H9 (cell line): ENCODE data around the gene RAB14. TPM values are rescaled to one million over a fixed set of nuclear protein-coding genes. Genes with fewer than 3 reads are reported as not detected.

Experiments
- DNase-seq: peaks from one replicate; pipeline ENCODE4 v3.0.0-alpha.2; 2017
- H2AFZ ChIP-seq: one replicate; pipeline ENCODE4 v1.6.1; 2013; ENCODE audit warnings: mild to moderate bottlenecking, low read length, control low read depth, moderate library complexity
- H2AK5ac ChIP-seq: 2 replicates; pipeline ENCODE4 v1.6.1; 2013; ENCODE audit warnings: low read length, control low read depth, mixed read lengths; ENCODE audit not compliant: insufficient read length
- H2BK120ac ChIP-seq: one replicate; pipeline ENCODE4 v1.6.1; 2013; ENCODE audit warnings: low read depth, mild to moderate bottlenecking, low read length, control low read depth, inconsistent platforms; ENCODE audit not compliant: poor library complexity, severe bottlenecking
- H2BK12ac ChIP-seq: 2 replicates; pipeline ENCODE4 v1.6.1; 2013; ENCODE audit warnings: low read length, control low read depth, mixed read lengths, low read depth; ENCODE audit not compliant: insufficient read length
- H2BK15ac ChIP-seq: 2 replicates; pipeline ENCODE4 v1.6.1; 2013; ENCODE audit warnings: low read depth, low read length, control low read depth
- H2BK20ac ChIP-seq: one replicate; pipeline ENCODE4 v1.6.1; 2013; ENCODE audit warnings: low read depth, mild to moderate bottlenecking, low read length, control low read depth, inconsistent platforms; ENCODE audit not compliant: poor library complexity, severe bottlenecking
- H2BK5ac ChIP-seq: 2 replicates; pipeline ENCODE4 v1.6.1; 2013; ENCODE audit warnings: low read length, control low read depth, mixed read lengths; ENCODE audit not compliant: insufficient read length
- H3K14ac ChIP-seq: 2 replicates; pipeline ENCODE4 v1.6.1; 2013; ENCODE audit warnings: low read length, control low read depth; ENCODE audit not compliant: insufficient read depth
- H3K18ac ChIP-seq: 2 replicates; pipeline ENCODE4 v1.6.1; 2013; ENCODE audit warnings: low read depth, mild to moderate bottlenecking, mixed read lengths, low read length, control low read depth; ENCODE audit not compliant: insufficient read length
- H3K23ac ChIP-seq: 2 replicates; pipeline ENCODE4 v1.6.1; 2013; ENCODE audit warnings: low read length, control low read depth, mixed read lengths, low read depth; ENCODE audit not compliant: insufficient read length
- H3K23me2 ChIP-seq: 2 replicates; pipeline ENCODE4 v1.6.1; 2013; ENCODE audit warnings: low read depth, mild to moderate bottlenecking, mixed read lengths, low read length, control low read depth; ENCODE audit not compliant: insufficient read length, poor library complexity, severe bottlenecking
- H3K27ac ChIP-seq: 2 replicates; pipeline ENCODE4 v1.5.1; 2013; ENCODE audit warnings: low read length, control low read depth, mixed read lengths, low read depth; ENCODE audit not compliant: insufficient read length
- H3K27me3 ChIP-seq: 2 replicates; pipeline ENCODE4 v1.6.1; 2013; ENCODE audit warnings: low read length, control low read depth, inconsistent platforms; ENCODE audit not compliant: insufficient read depth
- H3K4ac ChIP-seq: 2 replicates; pipeline ENCODE4 v1.6.1; 2013; ENCODE audit warnings: low read depth, mild to moderate bottlenecking, control low read depth, inconsistent platforms, low read length, moderate library complexity
- H3K4me1 ChIP-seq: 2 replicates; pipeline ENCODE4 v1.6.1; 2013; ENCODE audit warnings: low read length, control low read depth, inconsistent platforms; ENCODE audit not compliant: insufficient read depth
- H3K4me2 ChIP-seq: 2 replicates; pipeline ENCODE4 v1.6.1; 2013; ENCODE audit warnings: low read length, control low read depth, mixed read lengths; ENCODE audit not compliant: insufficient read length, insufficient read depth
- H3K56ac ChIP-seq: 2 replicates; pipeline ENCODE4 v1.6.1; 2013; ENCODE audit warnings: low read depth, mild to moderate bottlenecking, mixed read lengths, low read length, control low read depth; ENCODE audit not compliant: insufficient read length
- H3K79me1 ChIP-seq: 2 replicates; pipeline ENCODE4 v1.6.1; 2013; ENCODE audit warnings: low read depth, mild to moderate bottlenecking, moderate library complexity, low read length, control low read depth, inconsistent platforms; ENCODE audit not compliant: insufficient read depth, poor library complexity, severe bottlenecking
- H3K79me2 ChIP-seq: 2 replicates; pipeline ENCODE4 v1.6.1; 2013; ENCODE audit warnings: low read length, control low read depth, inconsistent platforms; ENCODE audit not compliant: insufficient read depth
- H3K9ac ChIP-seq: 2 replicates; pipeline ENCODE4 v1.6.1; 2013; ENCODE audit warnings: low read length, control low read depth, mixed read lengths; ENCODE audit not compliant: insufficient read length; ENCODE audit errors: extremely low read depth
- H3K9me3 ChIP-seq: one replicate; pipeline ENCODE4 v1.6.1; 2013; ENCODE audit warnings: low read depth, low read length, inconsistent platforms; ENCODE audit not compliant: control insufficient read depth
- H3T11ph ChIP-seq: one replicate; pipeline ENCODE4 v1.6.1; 2013; ENCODE audit warnings: mild to moderate bottlenecking, low read length, control low read depth, inconsistent platforms
- H4K20me1 ChIP-seq: one replicate; pipeline ENCODE4 v1.6.1; 2013; ENCODE audit not compliant: control insufficient read depth, insufficient read length, insufficient read depth
- H4K5ac ChIP-seq: 2 replicates; pipeline ENCODE4 v1.6.1; 2013; ENCODE audit warnings: low read depth, mild to moderate bottlenecking, mixed read lengths, low read length, control low read depth; ENCODE audit not compliant: insufficient read length
- H4K8ac ChIP-seq: replicated peaks from 2 replicates; pipeline ENCODE4 v1.6.1; 2013; ENCODE audit warnings: low read length, control low read depth, mixed read lengths, low read depth; ENCODE audit not compliant: insufficient read length
- H4K91ac ChIP-seq: 2 replicates; pipeline ENCODE4 v1.6.1; 2013; ENCODE audit warnings: low read depth, mild to moderate bottlenecking, moderate library complexity, mixed read lengths, low read length, control low read depth; ENCODE audit not compliant: insufficient read length
- H3K27ac Mint-ChIP-seq, 3 experiments: 2 replicates in 2 of 3; 3 replicates in 1 of 3; pipeline ENCODE4 v1.8.0; 2020 to 2021; ENCODE audit warnings: mixed read lengths in 3 of 3, mild to moderate bottlenecking in 1 of 3, moderate library complexity in 1 of 3
- H3K27me3 Mint-ChIP-seq: 2 replicates; pipeline ENCODE4 v1.8.0; 2021; ENCODE audit warnings: low read depth, mild to moderate bottlenecking, moderate library complexity, mixed read lengths
- H3K36me3 Mint-ChIP-seq, 3 experiments: 2 replicates in 2 of 3; 3 replicates in 1 of 3; pipeline ENCODE4 v1.8.0; 2020 to 2021; ENCODE audit warnings: low read depth in 3 of 3, mixed read lengths in 3 of 3; ENCODE audit not compliant: insufficient read depth in 1 of 3
- H3K4me1 Mint-ChIP-seq, 2 experiments: 2 replicates each; pipeline ENCODE4 v1.8.0; 2020; ENCODE audit warnings: mixed read lengths in 2 of 2
- H3K4me3 Mint-ChIP-seq, 2 experiments: 2 replicates in 1 of 2; 3 replicates in 1 of 2; pipeline ENCODE4 v1.8.0; 2020 to 2021; ENCODE audit warnings: mild to moderate bottlenecking in 2 of 2, mixed read lengths in 2 of 2, moderate library complexity in 1 of 2
- H3K9me3 Mint-ChIP-seq, 2 experiments: 2 replicates in 1 of 2; 3 replicates in 1 of 2; pipeline ENCODE4 v1.8.0; 2020; ENCODE audit warnings: mild to moderate bottlenecking in 2 of 2, mixed read lengths in 2 of 2, moderate library complexity in 1 of 2
- WGBS: extraction: QIAGEN DNeasy Blood & Tissue Kit; methylation state at CpG from one replicate; pipeline ENCODE4 v1.1.7; 2013; ENCODE audit warnings: missing lambda C conversion rate, low lambda C conversion rate, mixed read lengths; ENCODE audit not compliant: insufficient read length; ENCODE audit errors: extremely low coverage; 5-methylcytosine and 5-hydroxymethylcytosine counted together
- total RNA-seq: library from RNA; stranded (reverse); gene quantifications from 2 replicates; pipeline ENCODE4 v1.2.1, GENCODE V29; 2021
- TF ChIP-seq, protein P1 (sequence below): fragments of 200-600 bp; sonication (generic); conservative IDR thresholded peaks from 3 replicates; pipeline ENCODE4 v1.8.0; 2021; ENCODE audit warnings: antibody characterized with exemption, mild to moderate bottlenecking

The RAB14 gene
- total RNA-seq, 1 experiment from 2014 or later: 33.6 TPM

DNA sequence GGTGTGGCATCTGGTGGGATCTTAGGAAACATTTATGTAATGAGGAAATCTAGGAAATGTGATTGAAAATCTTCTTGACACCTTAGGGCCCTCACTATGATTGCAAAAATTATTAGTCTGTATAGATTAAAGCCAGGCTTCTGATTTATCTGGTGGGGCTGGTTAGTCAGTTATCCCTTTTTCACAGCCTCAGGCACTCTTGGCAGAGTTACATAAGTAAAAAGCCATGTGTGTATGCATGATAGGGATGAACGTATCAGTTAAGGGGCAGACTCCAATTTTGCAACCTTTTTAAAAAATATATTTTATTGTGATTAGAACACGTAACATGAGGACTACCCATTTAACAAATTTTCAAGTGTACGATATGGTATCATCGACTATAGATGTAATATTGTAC lies 30.6 kb upstream of the RAB14 start:
- H2BK5ac ChIP-seq: no peak overlapping the region
- H3K14ac ChIP-seq: no peak overlapping the region
- H3K36me3 Mint-ChIP-seq: no peaks in the 10 kb centered on the region
- H3K4me3 Mint-ChIP-seq: no peak overlapping the region
- H2BK15ac ChIP-seq: no peak overlapping the region
- H4K8ac ChIP-seq: no peak overlapping the region
- no peak overlapping the region for H3K27ac ChIP-seq
- no peaks in the 10 kb centered on the region for H3K27me3 ChIP-seq
- H2BK120ac ChIP-seq: no peak overlapping the region
- peaks cover 0 to 3% of the 10 kb centered on the region in 2 experiments; a peak in 1 of 4 replicates for H3K4me1 Mint-ChIP-seq
- H3K23me2 ChIP-seq: no peaks in the 10 kb centered on the region
- H3K18ac ChIP-seq: no peak overlapping the region
- H2AK5ac ChIP-seq: no peak overlapping the region
- peaks cover 42% of the 10 kb centered on the region for H3K27me3 Mint-ChIP-seq
- H2BK12ac ChIP-seq: no peak overlapping the region
- H3K27ac Mint-ChIP-seq: no peak overlapping the region
- H3K56ac ChIP-seq: no peak overlapping the region
- H3K9ac ChIP-seq: no peak overlapping the region
- TF ChIP-seq, protein P1, sequence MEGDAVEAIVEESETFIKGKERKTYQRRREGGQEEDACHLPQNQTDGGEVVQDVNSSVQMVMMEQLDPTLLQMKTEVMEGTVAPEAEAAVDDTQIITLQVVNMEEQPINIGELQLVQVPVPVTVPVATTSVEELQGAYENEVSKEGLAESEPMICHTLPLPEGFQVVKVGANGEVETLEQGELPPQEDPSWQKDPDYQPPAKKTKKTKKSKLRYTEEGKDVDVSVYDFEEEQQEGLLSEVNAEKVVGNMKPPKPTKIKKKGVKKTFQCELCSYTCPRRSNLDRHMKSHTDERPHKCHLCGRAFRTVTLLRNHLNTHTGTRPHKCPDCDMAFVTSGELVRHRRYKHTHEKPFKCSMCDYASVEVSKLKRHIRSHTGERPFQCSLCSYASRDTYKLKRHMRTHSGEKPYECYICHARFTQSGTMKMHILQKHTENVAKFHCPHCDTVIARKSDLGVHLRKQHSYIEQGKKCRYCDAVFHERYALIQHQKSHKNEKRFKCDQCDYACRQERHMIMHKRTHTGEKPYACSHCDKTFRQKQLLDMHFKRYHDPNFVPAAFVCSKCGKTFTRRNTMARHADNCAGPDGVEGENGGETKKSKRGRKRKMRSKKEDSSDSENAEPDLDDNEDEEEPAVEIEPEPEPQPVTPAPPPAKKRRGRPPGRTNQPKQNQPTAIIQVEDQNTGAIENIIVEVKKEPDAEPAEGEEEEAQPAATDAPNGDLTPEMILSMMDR: no peak
- H3K4ac ChIP-seq: no peak overlapping the region
- H3K4me2 ChIP-seq: no peak overlapping the region
- no peaks in the 10 kb centered on the region for H3K4me1 ChIP-seq
- H3K9me3 ChIP-seq: no peaks in the 10 kb centered on the region
- no CpG with 5 or more reads among the region's 4 CpGs for WGBS
- H3K79me1 ChIP-seq: no peaks in the 10 kb centered on the region
- H4K20me1 ChIP-seq: no peaks in the 10 kb centered on the region
- H3K9me3 Mint-ChIP-seq: no peaks in the 10 kb centered on the region
- no peak overlapping the region for H4K91ac ChIP-seq
- no peak overlapping the region for H4K5ac ChIP-seq
- no peak overlapping the region for H3T11ph ChIP-seq
- DNase-seq: no peak
- no peak overlapping the region for H2AFZ ChIP-seq
- H3K79me2 ChIP-seq: no peaks in the 10 kb centered on the region
- no peak overlapping the region for H2BK20ac ChIP-seq
- H3K23ac ChIP-seq: no peak overlapping the region
